Stimulated activated CD4-positive, alpha-beta T cell treated with anti-CD3 and anti-CD28 coated beads, Interleukin-1b, Interleukin-23, amount 100 ng/mL, for 1 hour (primary cell): ENCODE data around the gene UAP1L1.
"Not testable (repeated sequence)": the region's sequence is repeated elsewhere in the genome, so short reads cannot be mapped to it uniquely, and the experiment has no call there.

Source experiments
- DNase-seq, 2 donors: peaks; one replicate each; pipeline ENCODE4 v3.0.0-alpha.2; 2020; ENCODE audit warnings: low read depth in 2 of 2

UAP1L1 gene, protein sequence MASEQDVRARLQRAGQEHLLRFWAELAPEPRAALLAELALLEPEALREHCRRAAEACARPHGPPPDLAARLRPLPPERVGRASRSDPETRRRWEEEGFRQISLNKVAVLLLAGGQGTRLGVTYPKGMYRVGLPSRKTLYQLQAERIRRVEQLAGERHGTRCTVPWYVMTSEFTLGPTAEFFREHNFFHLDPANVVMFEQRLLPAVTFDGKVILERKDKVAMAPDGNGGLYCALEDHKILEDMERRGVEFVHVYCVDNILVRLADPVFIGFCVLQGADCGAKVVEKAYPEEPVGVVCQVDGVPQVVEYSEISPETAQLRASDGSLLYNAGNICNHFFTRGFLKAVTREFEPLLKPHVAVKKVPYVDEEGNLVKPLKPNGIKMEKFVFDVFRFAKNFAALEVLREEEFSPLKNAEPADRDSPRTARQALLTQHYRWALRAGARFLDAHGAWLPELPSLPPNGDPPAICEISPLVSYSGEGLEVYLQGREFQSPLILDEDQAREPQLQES

DNA sequence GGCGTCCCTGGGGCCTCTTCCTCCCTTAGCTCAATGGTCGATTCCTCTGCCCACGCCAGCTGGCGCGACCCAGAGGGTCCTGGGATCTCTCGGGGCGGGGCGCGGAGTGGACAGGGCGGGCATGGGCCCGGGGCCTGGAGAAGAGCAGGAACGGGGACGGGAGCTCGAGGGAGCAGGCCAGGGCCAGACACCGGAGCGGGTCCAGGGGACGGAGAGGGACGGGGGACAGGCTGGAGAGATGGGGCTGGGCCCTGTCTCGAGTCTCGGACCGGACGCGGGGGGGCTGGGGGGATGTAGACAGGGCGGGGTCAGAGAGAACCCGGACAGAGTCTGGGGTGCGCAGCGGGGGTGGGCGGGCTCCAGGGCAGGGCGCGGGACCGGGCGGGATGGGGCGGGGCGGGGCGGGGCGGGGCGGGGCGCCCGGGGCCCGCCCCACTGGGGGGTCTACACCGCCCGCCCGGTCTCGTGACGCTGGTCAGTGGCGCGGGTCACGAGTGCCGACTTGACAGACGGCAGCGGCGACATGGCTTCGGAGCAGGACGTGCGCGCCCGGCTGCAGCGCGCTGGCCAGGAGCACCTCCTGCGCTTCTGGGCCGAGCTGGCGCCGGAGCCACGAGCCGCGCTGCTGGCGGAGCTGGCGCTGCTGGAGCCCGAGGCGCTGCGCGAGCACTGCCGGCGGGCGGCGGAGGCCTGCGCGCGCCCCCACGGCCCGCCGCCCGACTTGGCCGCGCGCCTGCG is at the start of gene UAP1L1:
UAP1L1 (plus strand) TSS at position 508 of the 738 bp plus-strand sequence; CDS start at position 524, 16 bp downstream.
- no peak for DNase-seq

- DNase-seq: peak; percentile 27 to 44
Observed at GRCh38 chr9:137028263-137029057, 48.9 kb upstream of the UAP1L1 start.

GRCh38 chr9:137029058-137029936 is 48.0 kb upstream of the UAP1L1 start:
- DNase-seq: peak in 1 of 2 donors; percentile 60

- no peak for DNase-seq
Observed at GRCh38 chr9:137030006-137030405, 47.3 kb upstream of the UAP1L1 start.

- DNase-seq: no peak
Observed at GRCh38 chr9:137030538-137031527, 46.5 kb upstream of the UAP1L1 start.

GRCh38 chr9:137031904-137032640 is 45.2 kb upstream of the UAP1L1 start, which contains the start of gene FUT7:
Gene FUT7, minus strand, starts transcription at chr9:137032088. Its CDS starts 97 bp downstream, at chr9:137031991.
- DNase-seq: no peak

GRCh38 chr9:137032858-137033257 is 44.5 kb upstream of the UAP1L1 start:
- no peak for DNase-seq

DNA sequence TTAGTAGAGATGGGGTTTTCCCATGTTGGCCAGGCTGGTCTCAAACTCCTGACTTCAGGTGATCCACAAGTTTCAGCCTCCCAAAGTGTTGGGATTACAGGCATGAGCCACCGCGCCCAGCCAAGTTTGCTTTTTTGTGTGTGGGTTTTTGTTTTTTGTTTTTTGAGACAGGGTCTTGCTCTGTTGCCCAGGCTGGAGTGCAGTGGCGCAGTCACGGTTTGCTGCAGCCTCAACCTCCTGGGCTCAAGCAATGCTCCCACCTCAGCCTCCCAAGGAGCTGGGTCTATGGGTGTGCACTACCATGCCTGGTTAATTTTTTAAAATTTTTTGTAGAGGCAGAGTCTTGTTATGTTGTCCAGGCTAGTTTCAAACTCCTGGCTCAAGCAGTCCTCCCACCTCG is 43.8 kb upstream of the UAP1L1 start:
- not testable (repeated sequence) for DNase-seq

GRCh38 chr9:137034039-137034708 is 43.1 kb upstream of the UAP1L1 start:
- no peak for DNase-seq

DNA sequence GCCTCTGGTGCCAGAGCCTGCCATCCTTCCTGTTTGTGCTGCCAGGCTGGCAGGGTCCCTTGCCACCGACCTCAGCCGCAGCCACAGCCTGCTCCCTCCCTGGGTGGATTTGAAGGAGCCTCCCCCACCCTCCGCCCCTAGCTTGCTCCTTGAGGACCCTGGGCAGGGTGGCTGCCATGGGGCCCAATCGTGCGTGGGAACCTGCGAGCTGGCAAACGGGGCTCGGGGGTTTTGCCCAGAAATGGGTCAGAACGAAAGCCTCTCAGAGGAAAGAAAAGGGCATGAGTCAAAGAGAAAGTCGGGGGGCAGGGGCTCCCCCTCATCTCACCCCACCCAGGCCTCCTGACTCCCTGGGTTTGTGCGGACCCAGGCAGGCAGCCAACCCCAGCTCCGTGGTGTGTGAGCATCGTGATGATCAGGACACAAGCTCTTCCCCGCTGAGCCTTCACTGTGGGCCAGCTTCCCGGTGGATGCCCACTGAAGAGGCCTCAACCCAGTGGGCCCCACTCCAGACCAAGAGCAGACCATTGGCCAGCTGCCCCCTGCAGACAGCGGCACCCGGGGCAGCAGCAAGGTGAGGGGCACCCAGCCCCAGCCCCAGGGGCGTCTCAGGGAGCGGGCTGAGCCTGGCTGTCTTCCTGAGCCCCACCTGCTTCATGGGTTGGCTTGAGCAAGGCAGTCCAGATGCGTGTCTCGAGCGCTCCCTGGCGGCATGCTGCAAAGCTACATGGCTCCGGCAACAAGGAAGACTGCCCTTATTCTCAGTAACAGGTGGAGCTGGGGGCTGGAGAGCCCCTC is 42.4 kb upstream of the UAP1L1 start:
- peak; percentile 75 to 77 for DNase-seq

DNA sequence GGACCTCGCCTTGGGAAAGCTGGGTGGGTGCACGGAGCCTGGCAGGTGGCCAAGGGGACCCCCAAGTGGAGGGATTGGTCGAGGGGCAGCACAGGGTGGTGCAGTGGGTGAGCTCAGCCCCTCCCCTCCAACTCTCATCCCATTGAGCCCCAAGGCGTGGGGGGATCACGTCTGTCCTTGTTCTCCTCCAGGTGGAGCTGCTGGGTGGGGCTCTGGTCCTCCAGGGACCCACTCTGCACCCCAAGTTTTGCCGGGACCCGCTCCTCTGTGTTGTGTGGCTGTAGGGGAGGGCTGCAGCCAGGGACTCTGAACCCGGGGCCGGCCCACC is 41.8 kb upstream of the UAP1L1 start:
- DNase-seq: no peak

GRCh38 chr9:137035937-137036336 is 41.4 kb upstream of the UAP1L1 start:
- DNase-seq: no peak

DNA sequence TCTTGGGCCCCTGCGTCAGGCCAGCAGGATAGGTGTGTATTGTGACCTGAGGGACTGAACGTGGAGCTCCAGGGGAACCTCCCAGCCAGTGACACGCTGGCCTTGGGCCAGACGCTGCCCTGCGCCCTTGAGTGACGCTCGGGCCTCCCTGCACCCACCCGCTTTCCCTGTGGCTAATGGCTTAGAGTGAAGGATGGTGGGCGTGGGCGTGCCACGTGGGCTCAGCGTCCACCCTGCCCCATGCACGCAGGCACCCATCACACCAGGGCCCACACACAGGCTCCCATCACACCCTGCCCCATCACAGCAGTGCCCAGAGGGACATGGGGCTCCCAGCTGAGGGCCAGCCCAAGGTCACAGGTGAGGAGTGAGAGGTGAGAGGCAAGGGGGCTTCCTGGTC is 40.3 kb upstream of the UAP1L1 start:
- DNase-seq: no peak

DNA sequence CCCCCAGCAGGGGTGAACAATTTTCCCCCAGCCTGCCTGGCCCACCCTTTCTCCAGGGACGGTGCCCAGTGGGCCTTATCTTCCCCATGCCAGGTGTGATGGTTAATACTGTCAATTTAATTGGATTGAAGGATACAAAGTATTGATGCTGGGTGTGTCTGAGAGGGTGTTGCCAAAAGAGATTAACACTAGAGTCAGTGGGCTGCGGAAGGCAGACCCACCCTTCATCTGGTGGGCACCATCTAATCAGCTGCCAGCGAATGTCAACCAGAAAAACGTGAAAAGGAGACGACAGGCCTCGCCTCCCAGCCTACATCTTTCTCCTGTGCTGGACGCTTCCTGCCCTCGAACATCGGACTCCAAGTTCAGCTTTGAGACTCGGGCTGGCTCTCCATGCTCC is 39.8 kb upstream of the UAP1L1 start:
- no peak for DNase-seq

DNA sequence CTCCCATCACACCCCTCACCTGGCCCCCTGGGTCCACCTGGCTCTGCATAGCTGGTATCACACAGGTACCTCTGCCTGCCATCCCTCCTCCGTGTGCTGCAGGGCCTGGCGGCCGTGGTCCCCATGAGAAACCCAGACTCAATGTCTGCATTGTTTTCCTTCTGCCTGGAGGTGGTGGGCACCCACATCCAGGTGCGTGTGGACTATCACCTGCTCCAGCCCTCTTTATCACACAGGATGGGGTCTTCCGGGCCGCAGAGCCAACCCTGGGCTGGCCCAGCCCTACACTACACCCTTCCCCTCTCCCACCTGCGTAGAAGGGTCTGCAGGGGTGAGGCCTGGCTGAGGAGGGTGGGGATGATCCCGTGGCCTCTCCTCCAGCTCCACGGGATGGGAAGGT is 38.4 kb upstream of the UAP1L1 start:
- no peak for DNase-seq

GRCh38 chr9:137039611-137040366 is 37.5 kb upstream of the UAP1L1 start:
- no peak for DNase-seq

GRCh38 chr9:137040568-137040967 is 36.7 kb upstream of the UAP1L1 start:
- DNase-seq: no peak
